ENCODE data around the gene TGFBR3. TPM values are rescaled to one million over a fixed set of nuclear protein-coding genes. Genes with fewer than 3 reads are reported as not detected.

Gene TGFBR3
- total RNA-seq, 1 experiment from 2014 or later: 2.4 TPM

GRCh38 chr1:91737650-91738049 lies 148.3 kb downstream of the TGFBR3 start:
- Histone ChIP-seq H2AFZ (ENCODE audit: low read length) (no peak overlapping the region), H3T11ph (ENCODE audit: low read length) (no peak overlapping the region), H3K14ac (ENCODE audit: insufficient read depth, low read length) (no peak overlapping the region), H3K23ac (ENCODE audit: insufficient read length, low read depth, low read length) (no peak overlapping the region), H3K79me2 (ENCODE audit: insufficient read depth, low read length) (no peaks in the 10 kb centered on the region), H4K20me1 (ENCODE audit: control insufficient read depth, insufficient read depth, insufficient read length) (no peaks in the 10 kb centered on the region), H3K27me3 (ENCODE audit: insufficient read depth, low read length) (no peaks in the 10 kb centered on the region), H3K4me1 (ENCODE audit: insufficient read depth, low read length) (no peaks in the 10 kb centered on the region; the same call in 1 of the 2 replicates), H3K18ac (ENCODE audit: insufficient read length, low read depth, low read length) (no peak overlapping the region), H3K79me1 (ENCODE audit: insufficient read depth, low read depth, low read length, poor library complexity, severe bottlenecking) (no peaks in the 10 kb centered on the region), H4K5ac (ENCODE audit: insufficient read length, low read depth, low read length) (no peak overlapping the region), H2BK120ac (ENCODE audit: low read depth, low read length, poor library complexity, severe bottlenecking) (no peak overlapping the region), H3K56ac (ENCODE audit: insufficient read length, low read depth, low read length) (no peak overlapping the region), H3K27ac (ENCODE audit: insufficient read length, low read depth, low read length) (no peak overlapping the region), H2BK5ac (ENCODE audit: insufficient read length, low read length) (no peak overlapping the region), H3K9ac (ENCODE audit: extremely low read depth, insufficient read length, low read length) (no peak overlapping the region), H3K4me2 (ENCODE audit: insufficient read depth, insufficient read length, low read length) (no peak overlapping the region), H3K23me2 (ENCODE audit: insufficient read length, low read depth, low read length, poor library complexity, severe bottlenecking) (no peaks in the 10 kb centered on the region), H3K4ac (ENCODE audit: low read depth, low read length) (no peak overlapping the region), H4K91ac (ENCODE audit: insufficient read length, low read depth, low read length) (no peak overlapping the region), H2BK20ac (ENCODE audit: low read depth, low read length, poor library complexity, severe bottlenecking) (no peak overlapping the region), H4K8ac (replicated peaks; ENCODE audit: insufficient read length, low read depth, low read length) (no peak overlapping the region), H2BK12ac (ENCODE audit: insufficient read length, low read depth, low read length) (no peak overlapping the region), H3K9me3 (ENCODE audit: control insufficient read depth, low read depth, low read length) (no peaks in the 10 kb centered on the region), H2AK5ac (ENCODE audit: insufficient read length, low read length) (no peak overlapping the region), H2BK15ac (ENCODE audit: low read depth, low read length) (no peak overlapping the region)
- no peak overlapping the region; a peak in 1 of 5 replicates for H3K4me3 Mint-ChIP-seq
- H3K9me3 Mint-ChIP-seq: no peaks in the 10 kb centered on the region; a peak in 1 of 5 replicates
- TF ChIP-seq CTCF (conservative IDR thresholded peaks at IDR 0.05): no peak
- H3K27ac Mint-ChIP-seq: no peak overlapping the region
- DNase-seq: no peak
- H3K4me1 Mint-ChIP-seq: peaks cover 10 to 16% of the 10 kb centered on the region in 2 experiments
- peaks cover 0 to 3% (median 0%) of the 10 kb centered on the region in 3 experiments; a peak in 2 of 7 replicates for H3K36me3 Mint-ChIP-seq (ENCODE audit: insufficient read depth in 1 of 3, low read depth in 3 of 3)
- no CpG with 5 or more reads among the region's 4 CpGs for WGBS (ENCODE audit: extremely low coverage, insufficient read length, low lambda C conversion rate)
- H3K27me3 Mint-ChIP-seq (ENCODE audit: low read depth): no peaks in the 10 kb centered on the region
